Large intestine (tissue), 3 donors: ENCODE data around the gene MARK3. TPM values are rescaled to one million over a fixed set of nuclear protein-coding genes. Genes with fewer than 3 reads are reported as not detected.
A peak's percentile ranks its signal among the peaks of the same experiment; 100 is the strongest.

Experiments used
- DNase-seq, 2 donors: peaks; one replicate each; pipeline versions ENCODE4 v3.0.0 to v3.0.0-alpha.2; 2013
- H3K27ac ChIP-seq: one replicate; pipeline ENCODE4 v1.5.1; 2013; ENCODE audit warnings: low read length
- H3K27me3 ChIP-seq: 2 replicates; pipeline ENCODE4 v1.6.1; 2013; ENCODE audit warnings: low read length; ENCODE audit not compliant: control insufficient read depth, insufficient read depth
- H3K36me3 ChIP-seq: 2 replicates; pipeline ENCODE4 v1.6.1; 2013; ENCODE audit warnings: low read length; ENCODE audit not compliant: control insufficient read depth, insufficient read depth
- H3K4me1 ChIP-seq: one replicate; pipeline ENCODE4 v1.6.1; 2013; ENCODE audit warnings: low read length; ENCODE audit not compliant: control insufficient read depth, insufficient read depth
- H3K4me3 ChIP-seq: one replicate; pipeline ENCODE4 v1.5.1; 2013; ENCODE audit warnings: low read length
- H3K9me3 ChIP-seq: one replicate; pipeline ENCODE4 v1.6.1; 2013; ENCODE audit warnings: mild to moderate bottlenecking, low read depth, low read length, moderate library complexity; ENCODE audit not compliant: control insufficient read depth
- WGBS: methylation state at CpG from one replicate; pipeline ENCODE4 v1.1.5; 2013; ENCODE audit warnings: low lambda C conversion rate; ENCODE audit not compliant: insufficient coverage; 5-methylcytosine and 5-hydroxymethylcytosine counted together
- polyA plus RNA-seq: library from polyadenylated mRNA; unstranded; fragments of 120-200 nt; gene quantifications from one replicate; pipeline ENCODE4 v1.2.1, GENCODE V29; 2013

MARK3 gene
- polyA plus RNA-seq, 1 donor, result 66.0 TPM

DNA sequence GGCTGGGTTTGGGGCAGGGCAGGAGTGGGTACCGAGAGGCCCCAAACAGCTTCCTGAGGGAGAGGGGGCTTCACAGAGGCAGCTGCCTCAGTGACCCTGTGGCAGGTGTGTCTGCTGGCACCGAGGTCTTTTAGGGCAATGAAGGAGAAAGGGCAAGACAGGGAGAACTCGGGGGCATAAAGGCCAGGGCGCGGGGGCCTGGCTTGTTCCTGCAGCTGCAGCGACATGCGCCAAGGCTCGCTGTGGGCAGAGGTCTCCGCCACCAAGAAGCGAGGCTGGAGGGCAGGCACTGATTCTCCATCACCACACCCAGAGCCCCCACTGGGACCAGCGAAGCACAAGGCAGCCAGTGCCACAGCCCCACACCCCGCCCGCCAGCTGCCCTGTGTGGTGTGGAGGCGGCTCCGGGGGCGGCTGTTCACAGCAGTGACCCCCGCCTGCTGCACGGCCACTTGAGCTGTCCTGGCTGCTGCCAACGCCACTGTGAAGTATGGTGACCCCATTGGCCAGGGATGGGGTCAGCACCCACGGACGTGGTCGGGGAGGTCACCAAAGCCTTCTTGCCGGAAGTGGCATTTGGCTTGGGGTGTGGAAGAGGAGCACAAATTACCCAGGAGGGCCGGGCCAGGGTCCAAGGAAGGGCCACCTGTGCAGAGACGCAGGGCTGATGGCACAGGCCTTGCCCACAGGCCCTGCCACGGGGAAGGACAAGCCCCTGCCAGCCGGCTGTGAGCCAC, 160.9 kb downstream of the MARK3 start:
- Histone ChIP-seq H3K27me3 (no peaks in the 10 kb centered on the region), H3K4me3 (no peak overlapping the region), H3K36me3 (no peaks in the 10 kb centered on the region), H3K9me3 (no peaks in the 10 kb centered on the region), H3K4me1 (peaks cover 46% of the 10 kb centered on the region), H3K27ac (no peak overlapping the region)
- no peak for DNase-seq
- WGBS, result no CpG with 5 or more reads among the region's 27 CpGs

DNA sequence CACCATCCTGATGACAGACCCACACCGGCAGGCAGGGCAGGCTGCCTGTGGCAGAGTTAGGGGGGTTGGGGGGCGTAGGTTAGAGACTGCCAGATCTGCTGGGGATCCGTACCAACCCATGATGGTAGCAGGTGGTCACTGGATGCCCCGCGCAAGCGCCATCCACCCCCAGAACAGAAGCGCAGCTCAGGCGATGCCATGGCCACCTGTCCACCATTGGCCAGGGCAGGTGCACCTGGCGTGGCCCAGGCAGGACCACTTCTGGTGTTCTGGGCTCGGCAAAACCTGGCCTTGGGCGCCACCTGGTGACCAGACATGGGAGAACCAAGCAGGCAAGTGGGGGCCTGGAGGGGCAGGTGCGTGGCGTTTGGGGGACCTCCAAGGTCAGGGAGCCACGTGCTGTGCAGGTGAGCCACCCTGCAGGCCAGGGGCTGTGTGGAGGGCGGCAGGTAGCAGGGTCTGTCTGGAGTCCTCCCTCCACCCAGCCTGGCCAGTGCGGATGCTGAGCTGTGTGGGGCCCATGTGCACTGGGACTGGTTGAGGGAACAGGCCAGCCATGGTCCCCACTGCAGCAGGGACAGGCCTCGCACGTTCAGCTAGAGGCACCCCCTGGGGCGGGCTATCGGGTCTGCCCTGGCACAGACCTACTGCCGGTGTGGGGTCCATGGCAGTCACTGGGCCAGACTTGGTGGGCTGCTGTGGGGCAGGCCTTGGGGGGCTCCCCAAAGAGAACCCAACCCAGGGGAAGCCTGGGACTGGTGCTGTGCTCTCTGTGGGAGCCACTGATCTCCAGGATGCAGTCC, 161.6 kb downstream of the MARK3 start:
- H3K4me3 ChIP-seq, result no peak overlapping the region
- H3K9me3 ChIP-seq, result no peaks in the 10 kb centered on the region
- H3K27ac ChIP-seq, result no peak overlapping the region
- no peaks in the 10 kb centered on the region for H3K27me3 ChIP-seq
- no CpG with 5 or more reads among the region's 21 CpGs for WGBS
- H3K4me1 ChIP-seq, result peaks cover 40% of the 10 kb centered on the region
- H3K36me3 ChIP-seq, result no peaks in the 10 kb centered on the region
- DNase-seq, result peak in 1 of 2 donors; percentile 43

DNA sequence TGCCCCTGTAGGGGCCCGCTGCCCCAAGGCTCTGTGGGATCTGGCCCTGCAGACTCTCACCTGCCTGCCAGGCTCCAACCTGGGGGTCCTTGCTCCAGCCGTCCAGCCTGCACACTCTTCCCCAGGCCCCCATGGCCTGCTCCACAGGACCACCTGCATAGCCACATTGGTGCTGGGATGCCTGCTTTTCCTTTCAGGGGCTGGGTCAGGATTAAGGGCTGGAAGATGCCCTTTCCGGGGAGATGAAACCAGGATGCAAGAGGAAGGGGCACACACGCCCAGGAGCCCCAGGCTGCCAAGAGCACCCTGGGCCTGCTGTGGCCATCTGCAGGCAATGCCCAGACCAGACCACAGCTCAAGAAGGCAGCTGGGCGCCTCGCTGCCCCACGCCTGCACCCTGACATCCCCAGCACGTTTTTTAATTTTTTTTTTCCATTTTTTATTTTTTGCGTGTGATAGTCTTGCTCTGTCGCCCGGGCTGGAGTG, 162.3 kb downstream of the MARK3 start:
- Histone ChIP-seq H3K9me3 (no peaks in the 10 kb centered on the region), H3K36me3 (no peaks in the 10 kb centered on the region), H3K4me1 (peaks cover 33% of the 10 kb centered on the region), H3K4me3 (no peak overlapping the region), H3K27ac (no peak overlapping the region), H3K27me3 (no peaks in the 10 kb centered on the region)
- 93% methylated on average over 3 of the region's 11 CpGs for WGBS
- DNase-seq, result no peak

DNA sequence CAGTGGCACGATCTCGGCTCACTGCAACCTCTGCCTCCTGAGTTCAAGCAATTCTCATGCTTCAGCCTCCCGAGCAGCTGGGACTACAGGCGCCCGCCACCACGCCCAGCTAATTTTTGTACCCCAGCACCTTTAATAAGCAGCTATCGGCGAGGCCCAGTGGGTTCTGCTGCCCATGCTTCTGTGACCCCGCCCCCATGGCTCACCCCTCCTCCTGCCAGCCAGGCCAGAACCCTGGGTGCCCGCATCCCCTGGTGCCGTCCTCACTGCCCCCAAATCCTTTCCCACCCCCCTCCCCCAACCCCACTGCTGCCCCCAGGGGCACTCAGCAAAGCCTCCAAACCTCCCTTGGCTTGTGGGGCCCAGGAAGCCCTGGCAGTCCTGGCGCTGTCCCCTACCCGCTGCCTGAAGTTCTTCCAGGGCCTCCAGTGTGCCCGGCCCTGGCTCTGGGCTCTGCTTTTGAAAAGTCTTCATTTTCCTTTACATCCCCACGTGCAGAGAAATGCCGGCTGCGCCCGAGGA, 162.8 kb downstream of the MARK3 start:
- 72% methylated on average over 2 of the region's 18 CpGs for WGBS
- DNase-seq, result no peak
- H3K27me3 ChIP-seq, result no peaks in the 10 kb centered on the region
- no peak overlapping the region for H3K27ac ChIP-seq
- no peaks in the 10 kb centered on the region for H3K36me3 ChIP-seq
- no peaks in the 10 kb centered on the region for H3K9me3 ChIP-seq
- H3K4me1 ChIP-seq, result peaks cover 28% of the 10 kb centered on the region
- H3K4me3 ChIP-seq, result no peak overlapping the region

DNA sequence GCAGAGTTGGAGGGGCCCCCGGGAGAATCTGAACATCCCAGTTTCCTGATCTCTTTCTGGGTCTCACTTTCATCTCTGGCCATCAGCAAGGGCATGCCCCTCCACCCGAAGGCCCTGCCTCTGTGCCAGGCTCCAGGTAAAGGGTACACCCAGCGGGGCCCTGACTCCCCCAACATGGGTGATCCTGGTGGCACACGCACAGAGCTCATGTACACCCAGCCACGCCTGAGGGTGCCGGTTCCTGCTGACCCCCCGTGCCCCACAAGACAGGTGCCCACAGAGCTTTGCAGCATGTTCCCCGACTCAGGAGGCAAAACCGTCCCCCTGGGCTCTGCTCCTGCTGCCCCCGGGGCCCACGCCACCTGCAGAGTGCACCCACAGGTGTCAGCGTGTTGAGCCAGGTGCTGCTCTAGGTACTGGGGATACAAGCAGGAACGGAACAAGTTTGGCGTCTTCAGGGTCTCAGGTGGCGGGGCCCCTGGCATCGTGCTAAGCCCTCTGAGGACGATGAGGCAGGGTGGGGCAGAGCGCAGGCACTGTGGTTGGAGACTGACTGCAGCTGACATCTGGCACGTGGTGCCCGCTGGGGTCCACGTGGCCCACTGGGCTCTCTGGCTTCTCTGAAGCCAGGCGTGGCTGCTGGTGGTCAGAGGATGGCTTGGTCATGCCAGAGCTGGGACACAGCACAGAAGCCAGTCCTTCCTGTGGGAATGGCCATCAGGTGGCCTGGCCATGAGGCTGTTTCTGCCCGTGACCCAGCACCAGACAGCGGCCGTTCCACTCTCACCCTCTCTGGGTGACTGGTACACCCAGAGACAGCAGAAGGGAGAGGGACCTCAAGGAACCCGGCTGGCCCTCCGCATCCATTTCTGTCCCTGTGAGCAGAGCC, 163.5 kb downstream of the MARK3 start:
- Histone ChIP-seq H3K27ac (no peak overlapping the region), H3K4me3 (no peak overlapping the region), H3K36me3 (no peaks in the 10 kb centered on the region), H3K27me3 (no peaks in the 10 kb centered on the region), H3K4me1 (peaks cover 21% of the 10 kb centered on the region), H3K9me3 (no peaks in the 10 kb centered on the region)
- no peak for DNase-seq
- no CpG with 5 or more reads among the region's 27 CpGs for WGBS

DNA sequence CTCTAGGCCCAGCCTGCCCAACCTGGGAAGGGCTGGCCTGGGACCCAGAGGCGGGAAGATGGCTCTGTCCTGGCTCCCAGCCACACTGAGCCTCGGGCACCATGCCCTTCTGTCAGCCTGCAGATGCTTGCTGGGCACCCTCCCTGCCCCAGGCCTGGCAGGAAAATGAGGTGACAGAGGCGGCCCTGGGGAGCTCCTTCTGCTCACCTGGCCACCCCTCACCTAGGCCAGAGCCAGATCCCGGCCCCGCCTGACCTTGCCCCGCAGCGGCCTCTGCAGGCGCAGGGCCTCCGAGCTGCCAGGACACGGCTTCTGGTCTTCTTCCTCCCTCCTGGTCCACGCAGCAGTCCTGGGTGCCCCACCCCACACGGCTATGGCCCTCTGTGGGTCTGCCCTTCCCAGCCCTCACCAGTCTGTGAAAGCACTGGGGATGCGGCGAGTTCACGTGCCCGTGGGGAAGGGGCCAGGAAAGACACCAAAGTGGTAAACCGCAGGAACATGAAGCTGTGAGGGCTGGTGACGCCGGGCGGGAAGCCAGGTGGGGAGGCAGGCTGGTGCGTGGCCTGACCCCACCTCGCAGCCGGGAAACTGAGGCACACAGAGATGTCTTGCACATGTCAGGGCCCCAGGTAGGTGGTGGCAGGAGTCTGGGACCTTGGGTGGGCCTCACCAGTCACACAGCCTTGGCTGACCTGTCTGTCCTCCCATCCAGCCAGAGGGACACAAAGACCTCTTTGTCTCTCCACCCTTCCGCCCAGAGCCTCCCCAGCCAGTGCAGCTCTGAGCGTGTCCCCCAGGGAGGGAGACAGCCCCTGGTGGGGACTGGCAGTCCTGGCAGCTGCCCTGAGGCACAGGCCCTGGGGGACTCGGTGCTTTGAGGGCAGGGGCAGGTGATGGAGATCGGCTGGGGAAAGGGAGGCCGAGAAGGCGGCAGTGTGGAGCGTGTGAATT, 164.4 kb downstream of the MARK3 start:
- no peak for DNase-seq
- Histone ChIP-seq H3K4me1 (peaks cover 13% of the 10 kb centered on the region), H3K9me3 (no peaks in the 10 kb centered on the region), H3K36me3 (peaks cover under 1% of the 10 kb centered on the region), H3K27me3 (no peaks in the 10 kb centered on the region), H3K27ac (no peak overlapping the region), H3K4me3 (no peak overlapping the region)
- 100% methylated on average over 2 of the region's 30 CpGs for WGBS

DNA sequence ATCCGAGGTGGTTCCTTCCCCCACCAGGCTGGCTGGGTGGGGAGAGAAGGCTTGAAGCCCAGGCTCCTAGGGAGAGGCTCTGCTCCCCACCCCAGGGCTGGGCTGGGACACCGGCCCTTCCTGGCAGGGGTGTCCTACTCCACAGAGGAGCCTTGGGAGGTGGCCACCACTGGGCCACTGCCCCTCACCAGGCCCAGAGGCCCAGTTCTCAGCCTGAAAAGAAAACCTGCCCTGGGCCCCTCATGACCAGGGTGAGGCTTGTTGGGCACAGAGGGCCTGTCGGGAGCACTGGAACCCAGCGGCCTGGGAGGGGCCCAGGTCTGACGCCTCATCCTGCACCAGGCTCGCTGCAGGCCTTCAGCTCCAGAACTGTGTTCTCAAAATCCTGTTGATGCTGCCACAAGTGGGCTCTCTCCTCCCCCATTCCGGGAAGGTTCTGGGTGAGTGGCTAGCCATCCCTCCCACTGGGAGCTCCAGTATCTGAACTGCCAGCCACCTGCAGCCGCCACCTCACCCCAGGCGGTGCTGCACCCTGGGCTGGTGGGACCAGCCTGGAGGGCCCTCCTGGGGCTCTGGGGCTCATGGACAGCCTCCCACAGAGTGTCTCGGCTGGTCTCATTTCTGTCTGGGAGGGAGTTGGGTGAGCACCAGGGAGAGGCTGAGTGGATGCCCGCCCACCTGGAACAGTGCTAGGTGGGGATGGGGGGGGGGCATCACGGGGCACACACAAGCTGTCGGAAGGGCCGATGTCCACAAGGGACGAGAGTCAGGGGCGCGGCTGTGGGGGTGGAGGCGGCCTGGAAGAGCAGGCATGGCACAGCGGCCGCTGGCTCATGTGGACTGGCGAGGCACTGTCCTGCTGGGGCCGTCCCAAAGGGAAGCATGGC, 165.5 kb downstream of the MARK3 start:
- H3K36me3 ChIP-seq, result peaks cover 2% of the 10 kb centered on the region
- no peaks in the 10 kb centered on the region for H3K27me3 ChIP-seq
- H3K9me3 ChIP-seq, result no peaks in the 10 kb centered on the region
- no peak overlapping the region for H3K27ac ChIP-seq
- DNase-seq, result no peak
- no peak overlapping the region for H3K4me3 ChIP-seq
- peaks cover 10% of the 10 kb centered on the region for H3K4me1 ChIP-seq
- no CpG with 5 or more reads among the region's 22 CpGs for WGBS

DNA sequence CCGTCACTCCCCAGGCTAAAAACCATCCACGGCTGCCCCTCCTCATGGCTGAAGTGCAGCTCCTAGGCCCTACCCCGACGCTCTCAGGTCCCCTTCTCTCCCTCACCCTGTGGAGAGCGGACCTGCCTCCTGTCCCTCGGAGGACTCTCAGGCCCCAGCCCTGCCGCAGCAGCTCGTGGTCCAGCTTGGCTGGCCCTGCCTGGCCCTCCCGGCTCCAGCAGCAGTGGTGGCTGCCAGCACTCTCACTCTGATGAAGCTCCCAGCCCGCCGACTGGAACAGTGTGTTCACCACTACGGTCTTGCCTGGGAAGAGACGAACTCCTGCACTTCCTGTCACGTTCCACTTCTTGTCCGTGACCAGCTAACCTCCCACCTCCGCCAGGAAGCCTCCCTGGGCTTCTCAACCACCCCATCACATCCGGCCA, 166.1 kb downstream of the MARK3 start:
- Histone ChIP-seq H3K4me1 (peaks cover 10% of the 10 kb centered on the region), H3K27me3 (no peaks in the 10 kb centered on the region), H3K36me3 (peaks cover 2% of the 10 kb centered on the region), H3K4me3 (no peak overlapping the region), H3K9me3 (no peaks in the 10 kb centered on the region), H3K27ac (peak overlapping the region; percentile 54)
- 93% methylated on average over 5 of the region's 17 CpGs for WGBS
- DNase-seq, result no peak
